ENCODE data around the gene TNFSF13B. TPM values are rescaled to one million over a fixed set of nuclear protein-coding genes. Genes with fewer than 3 reads are reported as not detected.
"Not testable (repeated sequence)": the region's sequence is repeated elsewhere in the genome, so short reads cannot be mapped to it uniquely, and the experiment has no call there.

TNFSF13B gene
- total and polyA plus RNA-seq, 10 of the 15 experiments (the other 5 are each of a cell fraction or from before 2014, with no cell fraction given): 11.0 to 64.2 (median 17.0) TPM

DNA sequence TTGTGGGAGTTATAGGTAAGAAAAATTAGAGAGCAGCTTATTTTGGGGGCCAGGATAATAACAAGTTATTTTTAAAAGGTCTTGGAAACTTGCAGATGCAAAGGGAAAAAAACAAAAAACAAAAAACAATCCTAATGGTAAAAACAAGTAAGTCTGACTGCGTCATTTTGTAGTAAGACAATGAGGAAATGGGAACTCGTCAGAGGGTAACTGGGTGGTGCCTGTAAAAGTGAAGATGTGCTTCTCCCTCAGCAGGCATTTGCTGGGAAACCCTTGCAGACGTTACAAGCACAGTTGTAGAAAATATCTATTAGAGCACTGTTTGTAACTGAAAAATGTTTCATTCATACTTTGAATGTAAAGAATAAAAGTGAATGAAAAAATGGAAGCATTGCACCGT lies 2.2 kb upstream of the TNFSF13B start:
- H3K4me2 ChIP-seq (ENCODE audit: control insufficient read depth, insufficient read depth): no peak overlapping the region
- intact Hi-C loops (cut with micrococcal nuclease; ENCODE audit: unreplicated experiment) (no loop called here), in situ Hi-C loops (cut with MboI) (no loop called here)
- no peaks in the 10 kb centered on the region for H4K20me1 ChIP-seq (ENCODE audit: control insufficient read depth, insufficient read depth)
- no peaks in the 10 kb centered on the region for H3K9me3 ChIP-seq (replicated peaks; ENCODE audit: control insufficient read depth, insufficient read depth, low read length)
- peaks cover 1% of the 10 kb centered on the region; the same call in 1 of the 2 replicates for H3K79me2 ChIP-seq (ENCODE audit: control insufficient read depth, insufficient read depth, low read length)
- 74% methylated on average over 4 of the region's 4 CpGs for WGBS (ENCODE audit: insufficient coverage, insufficient replicate concordance, low lambda C conversion rate, missing lambda C conversion rate)
- ChIA-PET POLR2A (no interaction called here), CTCF (interaction anchor here (0.7 kb wide), 1 partner anchor 583 kb away, joined by 3 read pairs; no protein-coding TSS in a partner anchor), SMC1A (ENCODE audit: uncharacterized antibody, unreplicated experiment) (interaction anchor here (2.3 to 4.1 kb wide), 2 partner anchors 36 to 44 kb away, joined by 14 to 19 read pairs; no protein-coding TSS in a partner anchor), RAD21 (ENCODE audit: unreplicated experiment) (interaction anchor here (0.6 kb wide), 1 partner anchor 128 kb away, joined by 3 read pairs; no protein-coding TSS in a partner anchor)
- no peak overlapping the region; the same call in 1 of the 2 replicates for H2AFZ ChIP-seq (ENCODE audit: control insufficient read depth, low read depth, low read length)
- H3K4me3 ChIP-seq: no peak overlapping the region
- FAIRE-seq (no peak), DNase-seq (ENCODE audit: low read depth, low spot score) (no peak), ATAC-seq (no peak)
- TF ChIP-seq SPI1 (IDR thresholded peaks at IDR 0.05; ENCODE audit: borderline replicate concordance, insufficient read depth, low read depth, low read length) (peak; percentile 45; the same call in 1 of the 2 replicates), SUZ12 (IDR thresholded peaks at IDR 0.05; ENCODE audit: unreplicated experiment) (no peak)
- no peaks in the 10 kb centered on the region for H3K36me3 ChIP-seq (ENCODE audit: control insufficient read depth in 2 of 2, insufficient read depth in 2 of 2, low read length in 1 of 2)
- peaks cover 14% of the 10 kb centered on the region for H3K4me1 ChIP-seq (ENCODE audit: control insufficient read depth, insufficient read depth, low read length)
- no peak overlapping the region for H3K27ac ChIP-seq (ENCODE audit: control insufficient read depth, insufficient read depth)
- H3K27me3 ChIP-seq (replicated peaks in 1 of 2; ENCODE audit: control insufficient read depth in 2 of 2, insufficient read depth in 2 of 2, low read length in 1 of 2): no peaks in the 10 kb centered on the region
- BruUV-seq (replicated peaks): no TSS peak
- no peak overlapping the region for H3K9ac ChIP-seq (ENCODE audit: control insufficient read depth, insufficient read depth, low read length)

DNA sequence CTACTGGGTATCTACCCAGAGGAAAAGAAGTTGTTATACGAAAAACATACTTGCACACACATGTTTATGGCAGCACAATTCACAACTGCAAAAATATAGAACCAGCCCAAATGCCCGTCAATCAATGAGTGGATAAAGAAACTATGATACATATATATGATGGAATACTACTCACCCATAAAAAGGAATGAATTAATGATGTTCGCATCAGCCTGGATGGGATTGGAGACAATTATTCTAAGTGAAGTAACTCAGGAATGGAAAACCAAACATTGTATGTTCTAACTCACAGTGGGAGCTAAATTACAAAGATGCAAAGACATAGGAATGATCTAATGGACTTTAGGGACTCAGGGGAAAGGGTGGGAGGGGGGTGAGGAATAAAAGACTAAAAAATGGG lies 1.7 kb upstream of the TNFSF13B start:
- SMC1A ChIA-PET (ENCODE audit: uncharacterized antibody, unreplicated experiment): interaction anchor here (0.8 to 4.1 kb wide), 5 partner anchors 9 to 52 kb away, joined by 3 to 19 read pairs (median 6); partner anchors contain the start of gene LIG4
- H3K4me2 ChIP-seq (ENCODE audit: control insufficient read depth, insufficient read depth); H3K36me3 ChIP-seq (ENCODE audit: control insufficient read depth in 2 of 2, insufficient read depth in 2 of 2, low read length in 1 of 2); H4K20me1 ChIP-seq (ENCODE audit: control insufficient read depth, insufficient read depth); in situ Hi-C loops (cut with MboI); H3K27ac ChIP-seq (ENCODE audit: control insufficient read depth, insufficient read depth); FAIRE-seq; BruUV-seq (replicated peaks); POLR2A ChIA-PET; H3K27me3 ChIP-seq (replicated peaks in 1 of 2; ENCODE audit: control insufficient read depth in 2 of 2, insufficient read depth in 2 of 2, low read length in 1 of 2); H3K9ac ChIP-seq (ENCODE audit: control insufficient read depth, insufficient read depth, low read length); H3K4me3 ChIP-seq; DNase-seq (ENCODE audit: low read depth, low spot score); H2AFZ ChIP-seq (ENCODE audit: control insufficient read depth, low read depth, low read length); H3K9me3 ChIP-seq (replicated peaks; ENCODE audit: control insufficient read depth, insufficient read depth, low read length); ATAC-seq; H3K79me2 ChIP-seq (ENCODE audit: control insufficient read depth, insufficient read depth, low read length): not testable (repeated sequence)
- peak; percentile 93 for TF ChIP-seq ZNF24 (IDR thresholded peaks at IDR 0.05)
- RAD21 ChIA-PET (ENCODE audit: unreplicated experiment): interaction anchor here (0.6 to 1.4 kb wide), 2 partner anchors 42 to 128 kb away, joined by 3 read pairs; no protein-coding TSS in a partner anchor
- intact Hi-C loops (cut with micrococcal nuclease; ENCODE audit: unreplicated experiment): loop anchor here (2.0 kb wide), 3 partner anchors 41 to 49 kb away; partner anchors contain the start of gene ABHD13
- CTCF ChIA-PET: interaction anchor here (1.5 kb wide), 1 partner anchor 41 kb away, joined by 7 read pairs; no protein-coding TSS in a partner anchor
- peaks cover 14% of the 10 kb centered on the region for H3K4me1 ChIP-seq (ENCODE audit: control insufficient read depth, insufficient read depth, low read length)
- WGBS (ENCODE audit: insufficient coverage, insufficient replicate concordance, low lambda C conversion rate, missing lambda C conversion rate): 94% methylated on average over 3 of the region's 3 CpGs

Measured in GM12878 (cell line).